ENCODE results near the gene SLC12A8. TPM values are rescaled to one million over a fixed set of nuclear protein-coding genes. Genes with fewer than 3 reads are reported as not detected.

SLC12A8 gene
- total and polyA plus RNA-seq, 8 donors: 1.5 to 31.7 (median 12.3) TPM

DNA sequence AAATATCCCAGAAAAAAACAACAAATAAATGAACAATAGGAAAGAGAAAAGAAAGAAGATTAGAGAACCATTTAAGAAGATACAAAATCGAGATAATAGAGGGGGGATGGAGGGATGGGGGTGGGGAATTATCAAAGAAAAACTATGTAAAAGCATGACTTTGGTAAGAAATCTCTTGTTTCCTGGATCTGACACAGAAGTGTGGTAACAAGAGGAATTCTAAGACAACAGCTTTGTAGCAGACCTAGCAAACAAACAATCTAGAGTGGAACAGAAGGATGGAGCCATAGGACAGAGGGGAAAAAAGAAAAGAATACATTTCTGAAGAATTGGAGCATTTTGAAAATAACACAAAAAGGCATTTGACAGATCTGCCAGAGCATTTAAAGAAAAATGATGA is 107.4 kb downstream of the SLC12A8 start:
- H3K27ac ChIP-seq: no peak overlapping the region
- peaks cover 0 to 9% (median 3%) of the 10 kb centered on the region in 4 donors for H3K36me3 ChIP-seq
- intact Hi-C loops (cut with DNase I; ENCODE audit: low total_unique reads): no loop called here
- TF ChIP-seq POLR2AphosphoS5 (IDR thresholded peaks at IDR 0.05) (no peak), POLR2A (IDR thresholded peaks at IDR 0.05) (no peak), EP300 (IDR thresholded peaks at IDR 0.05) (no peak)
- TF ChIP-seq, protein P1, sequence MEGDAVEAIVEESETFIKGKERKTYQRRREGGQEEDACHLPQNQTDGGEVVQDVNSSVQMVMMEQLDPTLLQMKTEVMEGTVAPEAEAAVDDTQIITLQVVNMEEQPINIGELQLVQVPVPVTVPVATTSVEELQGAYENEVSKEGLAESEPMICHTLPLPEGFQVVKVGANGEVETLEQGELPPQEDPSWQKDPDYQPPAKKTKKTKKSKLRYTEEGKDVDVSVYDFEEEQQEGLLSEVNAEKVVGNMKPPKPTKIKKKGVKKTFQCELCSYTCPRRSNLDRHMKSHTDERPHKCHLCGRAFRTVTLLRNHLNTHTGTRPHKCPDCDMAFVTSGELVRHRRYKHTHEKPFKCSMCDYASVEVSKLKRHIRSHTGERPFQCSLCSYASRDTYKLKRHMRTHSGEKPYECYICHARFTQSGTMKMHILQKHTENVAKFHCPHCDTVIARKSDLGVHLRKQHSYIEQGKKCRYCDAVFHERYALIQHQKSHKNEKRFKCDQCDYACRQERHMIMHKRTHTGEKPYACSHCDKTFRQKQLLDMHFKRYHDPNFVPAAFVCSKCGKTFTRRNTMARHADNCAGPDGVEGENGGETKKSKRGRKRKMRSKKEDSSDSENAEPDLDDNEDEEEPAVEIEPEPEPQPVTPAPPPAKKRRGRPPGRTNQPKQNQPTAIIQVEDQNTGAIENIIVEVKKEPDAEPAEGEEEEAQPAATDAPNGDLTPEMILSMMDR (IDR thresholded peaks at IDR 0.05): no peak
- no peak overlapping the region for H3K4me3 ChIP-seq
- 67 to 80% (median 77%) methylated on average over 1 of the region's 1 CpG for WGBS, 5 donors
- H3K9me3 ChIP-seq: no peaks in the 10 kb centered on the region
- H3K27me3 ChIP-seq: no peaks in the 10 kb centered on the region
- no peak for DNase-seq
- peaks cover 0 to under 1% (median 0%) of the 10 kb centered on the region in 4 donors for H3K4me1 ChIP-seq

DNA sequence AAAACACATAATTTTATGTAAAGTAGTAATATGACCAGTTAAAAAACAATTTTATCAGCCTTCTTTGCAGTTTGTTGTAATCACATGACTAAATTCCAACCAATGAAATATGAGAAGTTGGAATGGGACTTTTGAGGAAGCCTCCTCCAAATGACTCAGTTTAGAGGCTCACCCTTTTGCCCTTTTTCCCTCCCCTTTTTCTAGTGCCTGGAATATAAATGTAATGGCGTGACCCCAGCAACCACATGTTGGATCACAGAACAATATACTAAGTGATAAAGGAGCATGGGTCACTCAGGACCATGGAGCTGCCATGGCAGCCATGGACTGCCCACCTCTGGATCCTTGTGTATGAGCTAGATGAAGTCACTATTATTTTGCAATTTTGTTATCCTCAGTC is 107.9 kb downstream of the SLC12A8 start:
- Histone ChIP-seq H3K4me1 (no peaks in the 10 kb centered on the region), H3K27me3 (no peaks in the 10 kb centered on the region), H3K4me3 (no peak overlapping the region), H3K27ac (no peak overlapping the region), H3K36me3 (peaks cover 0 to 9% (median 3%) of the 10 kb centered on the region in 4 donors), H3K9me3 (no peaks in the 10 kb centered on the region)
- DNase-seq: no peak
- 93 to 100% (median 100%) methylated on average over 1 of the region's 1 CpG for WGBS, 5 donors
- intact Hi-C loops (cut with DNase I; ENCODE audit: low total_unique reads): no loop called here
- TF ChIP-seq, protein P1 (IDR thresholded peaks at IDR 0.05): no peak
- TF ChIP-seq EP300 (IDR thresholded peaks at IDR 0.05) (no peak), POLR2AphosphoS5 (IDR thresholded peaks at IDR 0.05) (no peak), POLR2A (IDR thresholded peaks at IDR 0.05) (no peak)

DNA sequence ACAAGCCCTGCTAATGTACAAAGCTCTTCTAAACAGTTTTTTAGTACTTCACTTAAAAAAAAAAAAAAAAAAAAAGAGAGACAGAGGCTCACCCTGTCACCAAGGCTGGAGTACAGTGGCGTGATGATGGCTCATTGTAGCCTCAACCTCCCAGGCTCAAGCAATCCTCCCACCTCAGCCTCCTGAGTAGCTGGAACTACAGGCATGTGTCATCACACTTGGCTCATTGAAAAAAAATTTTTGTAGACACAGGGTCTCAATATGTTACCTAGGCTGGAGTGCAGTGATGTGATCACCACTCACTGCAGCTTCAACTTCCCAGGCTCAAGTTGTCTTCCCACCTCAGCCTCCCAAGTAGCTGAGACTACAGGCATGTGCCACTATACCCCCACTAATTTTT is 109.1 kb downstream of the SLC12A8 start:
- intact Hi-C loops (cut with DNase I; ENCODE audit: low total_unique reads): no loop called here
- H3K27ac ChIP-seq: no peak overlapping the region
- no peak for DNase-seq
- H3K36me3 ChIP-seq: peaks cover 0 to 9% (median 3%) of the 10 kb centered on the region in 4 donors
- TF ChIP-seq EP300 (IDR thresholded peaks at IDR 0.05) (no peak), POLR2A (IDR thresholded peaks at IDR 0.05) (no peak), POLR2AphosphoS5 (IDR thresholded peaks at IDR 0.05) (no peak)
- TF ChIP-seq, protein P1 (IDR thresholded peaks at IDR 0.05): no peak
- H3K27me3 ChIP-seq: no peaks in the 10 kb centered on the region
- H3K4me1 ChIP-seq: no peaks in the 10 kb centered on the region
- H3K9me3 ChIP-seq: no peaks in the 10 kb centered on the region
- 88 to 100% (median 93%) methylated on average over 1 of the region's 1 CpG for WGBS, 5 donors
- H3K4me3 ChIP-seq: no peak overlapping the region

DNA sequence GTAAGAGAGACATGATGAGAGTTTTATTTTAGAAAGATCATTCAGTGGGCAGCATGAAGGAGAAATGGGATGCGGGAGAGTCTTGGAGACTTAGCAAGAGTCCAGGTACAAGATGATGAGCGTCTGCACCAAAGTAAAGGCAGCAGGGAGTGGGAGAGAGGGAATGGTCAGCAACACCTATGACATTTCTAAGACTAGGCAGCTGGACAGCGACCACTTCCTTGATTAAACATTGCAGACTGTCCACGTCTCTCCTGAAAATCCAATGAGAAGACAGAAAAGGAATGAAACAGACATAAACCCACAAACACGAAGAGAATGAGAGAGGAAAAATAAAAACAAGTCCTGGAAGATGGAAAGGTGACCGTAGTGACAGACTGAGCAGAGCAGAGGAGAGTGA is 110.1 kb downstream of the SLC12A8 start:
- Histone ChIP-seq H3K36me3 (peaks cover 0 to 7% (median 2%) of the 10 kb centered on the region in 4 donors), H3K4me3 (no peak overlapping the region), H3K9me3 (no peaks in the 10 kb centered on the region), H3K4me1 (no peaks in the 10 kb centered on the region), H3K27me3 (no peaks in the 10 kb centered on the region), H3K27ac (no peak overlapping the region)
- intact Hi-C loops (cut with DNase I; ENCODE audit: low total_unique reads): no loop called here
- 78 to 85% (median 84%) methylated on average over 6 of the region's 6 CpGs for WGBS, 5 donors
- TF ChIP-seq, protein P1 (IDR thresholded peaks at IDR 0.05): no peak
- no peak for TF ChIP-seq POLR2A (IDR thresholded peaks at IDR 0.05)
- DNase-seq: no peak

All from stomach (tissue), 9 donors.